Natural killer cell treated with Interleukin-12 subunit alpha and Interleukin-12 subunit beta and Interleukin-15 and Interleukin-18, amount 100 ng/mL, for 72 hours (primary cell): ENCODE measurements around the gene CTDP1. TPM values are rescaled to one million over a fixed set of nuclear protein-coding genes. Genes with fewer than 3 reads are reported as not detected.

Experiments used
- ATAC-seq, 2 donors: fragments of 150-1000 bp; cut with Tn5 transposase in 1 of 2; sonication (Bioruptor Pico), chemical (Tn5 transposase) in 1 of 2; 2 replicates each; pipeline ENCODE4 v1.10.0; 2021
- DNase-seq: peaks from one replicate; pipeline ENCODE4 v3.0.0; 2022; ENCODE audit warnings: low spot score
- H3K27ac Mint-ChIP-seq, 2 donors: 1 replicate in 1 of 2; 2 replicates in 1 of 2; pipeline ENCODE4 v1.8.0; 2022; ENCODE audit warnings: mixed read lengths in 2 of 2, mild to moderate bottlenecking in 1 of 2, moderate library complexity in 1 of 2
- H3K27me3 Mint-ChIP-seq, 2 donors: 1 replicate in 1 of 2; 2 replicates in 1 of 2; pipeline ENCODE4 v1.8.0; 2022; ENCODE audit warnings: mixed read lengths in 2 of 2
- H3K36me3 Mint-ChIP-seq: one replicate; pipeline ENCODE4 v1.8.0; 2022; ENCODE audit warnings: mixed read lengths
- H3K4me1 Mint-ChIP-seq, 2 donors: 1 replicate in 1 of 2; 2 replicates in 1 of 2; pipeline ENCODE4 v1.8.0; 2022; ENCODE audit warnings: low read depth in 2 of 2, mixed read lengths in 2 of 2, mild to moderate bottlenecking in 1 of 2
- H3K4me3 Mint-ChIP-seq: one replicate; pipeline ENCODE4 v1.8.0; 2022; ENCODE audit warnings: mixed read lengths
- H3K9me3 Mint-ChIP-seq: 2 replicates; pipeline ENCODE4 v1.8.0; 2022; ENCODE audit warnings: mixed read lengths
- total RNA-seq, 2 donors: library from RNA; stranded (reverse); gene quantifications; one replicate each; pipeline ENCODE4 v1.2.3, GENCODE V29; 2022

Gene CTDP1
- total RNA-seq, 2 donors from 2014 or later: 36.6 to 45.3 TPM

DNA sequence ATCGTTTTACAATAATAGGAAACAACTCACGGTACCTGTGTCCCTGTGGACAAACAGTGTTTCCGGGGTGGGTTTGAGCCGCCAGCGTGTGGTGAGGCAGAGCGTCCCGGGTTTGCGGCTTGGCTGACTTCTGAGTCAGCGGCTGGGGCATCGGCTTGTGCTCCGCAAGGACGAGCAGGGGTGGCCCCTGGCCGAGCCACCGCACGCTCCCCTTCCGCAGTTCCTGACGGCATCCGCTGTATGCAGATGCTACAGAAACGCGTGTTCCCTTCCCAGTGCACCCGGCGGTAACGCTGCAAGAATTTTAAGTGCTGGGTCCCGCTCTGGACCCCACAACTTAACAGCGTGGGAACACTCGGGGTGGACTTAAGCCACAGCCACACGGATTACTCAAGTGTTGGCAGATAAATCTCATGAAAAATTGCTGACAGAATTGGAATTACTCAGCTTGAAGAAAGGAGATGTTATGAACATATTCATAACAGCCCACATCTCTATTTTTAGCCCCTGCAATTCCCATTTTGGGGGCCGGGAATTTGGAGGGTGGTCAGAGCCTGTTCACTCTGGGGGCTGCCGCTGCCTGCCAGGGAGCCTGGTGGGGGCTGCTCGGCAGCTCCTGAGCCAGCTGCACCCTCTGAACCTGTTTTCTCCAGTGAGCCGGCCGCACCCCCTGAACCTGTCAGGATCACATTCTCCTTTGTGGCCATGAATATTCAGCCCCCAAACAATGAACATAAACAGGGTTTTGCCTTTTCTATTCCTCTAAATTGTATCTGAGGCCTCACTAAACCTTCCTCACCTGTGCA lies 105.6 kb downstream of the CTDP1 start:
- peaks cover 0 to 1% of the 10 kb centered on the region in 2 donors for H3K4me1 Mint-ChIP-seq
- no peak for ATAC-seq
- H3K4me3 Mint-ChIP-seq: no peak overlapping the region
- no peak for DNase-seq
- no peaks in the 10 kb centered on the region for H3K9me3 Mint-ChIP-seq
- H3K27ac Mint-ChIP-seq: no peak overlapping the region
- H3K36me3 Mint-ChIP-seq: no peaks in the 10 kb centered on the region
- peaks cover 11 to 17% of the 10 kb centered on the region in 2 donors for H3K27me3 Mint-ChIP-seq

DNA sequence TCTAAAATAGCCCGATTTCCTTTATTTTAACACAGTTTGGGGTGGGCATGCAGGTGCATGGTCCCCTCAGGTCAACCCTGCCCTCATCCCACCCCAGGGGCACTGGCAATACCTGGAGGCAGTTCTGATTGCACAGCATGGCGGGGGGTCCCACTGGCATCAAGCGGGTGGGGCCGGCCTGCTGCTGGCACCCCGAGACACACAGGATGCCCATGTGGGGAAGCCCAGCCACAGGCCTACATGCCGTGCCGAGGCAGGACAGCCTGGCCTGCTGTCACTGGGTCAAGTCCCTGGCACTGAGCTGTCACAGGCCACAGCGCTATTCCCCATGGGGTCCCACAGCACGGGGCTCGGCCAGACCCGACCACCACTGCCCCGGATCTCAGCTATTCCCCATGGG lies 106.2 kb downstream of the CTDP1 start:
- Mint-ChIP-seq H3K4me3 (no peak overlapping the region), H3K4me1 (peaks cover 0 to 3% of the 10 kb centered on the region in 2 donors), H3K9me3 (no peaks in the 10 kb centered on the region), H3K36me3 (no peaks in the 10 kb centered on the region), H3K27ac (no peak overlapping the region), H3K27me3 (peaks cover 18 to 23% of the 10 kb centered on the region in 2 donors)
- DNase-seq: no peak
- ATAC-seq: no peak

DNA sequence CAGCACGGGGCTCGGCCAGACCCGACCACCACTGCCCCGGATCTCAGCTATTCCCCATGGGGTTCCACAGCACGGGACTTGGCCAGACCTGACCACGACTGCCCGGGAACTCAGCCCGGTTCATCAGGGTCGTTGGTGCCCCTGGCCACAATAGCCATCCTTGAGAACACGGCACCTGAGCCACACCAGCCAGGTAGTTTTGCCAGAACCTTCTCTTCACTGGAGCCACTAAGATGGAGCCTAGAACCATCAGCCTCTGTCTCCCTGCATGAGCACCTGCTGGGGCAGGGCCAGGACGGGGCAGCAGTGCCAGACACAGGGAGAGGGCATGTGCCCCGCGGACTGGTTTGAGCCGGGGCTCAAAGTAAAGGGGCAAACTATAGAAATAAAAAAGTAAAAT lies 106.7 kb downstream of the CTDP1 start:
- Mint-ChIP-seq H3K9me3 (no peaks in the 10 kb centered on the region), H3K27ac (no peak overlapping the region), H3K36me3 (no peaks in the 10 kb centered on the region), H3K4me1 (peaks cover under 1 to 5% of the 10 kb centered on the region in 2 donors), H3K4me3 (no peak overlapping the region), H3K27me3 (peaks cover 23 to 28% of the 10 kb centered on the region in 2 donors)
- DNase-seq: no peak
- no peak for ATAC-seq

DNA sequence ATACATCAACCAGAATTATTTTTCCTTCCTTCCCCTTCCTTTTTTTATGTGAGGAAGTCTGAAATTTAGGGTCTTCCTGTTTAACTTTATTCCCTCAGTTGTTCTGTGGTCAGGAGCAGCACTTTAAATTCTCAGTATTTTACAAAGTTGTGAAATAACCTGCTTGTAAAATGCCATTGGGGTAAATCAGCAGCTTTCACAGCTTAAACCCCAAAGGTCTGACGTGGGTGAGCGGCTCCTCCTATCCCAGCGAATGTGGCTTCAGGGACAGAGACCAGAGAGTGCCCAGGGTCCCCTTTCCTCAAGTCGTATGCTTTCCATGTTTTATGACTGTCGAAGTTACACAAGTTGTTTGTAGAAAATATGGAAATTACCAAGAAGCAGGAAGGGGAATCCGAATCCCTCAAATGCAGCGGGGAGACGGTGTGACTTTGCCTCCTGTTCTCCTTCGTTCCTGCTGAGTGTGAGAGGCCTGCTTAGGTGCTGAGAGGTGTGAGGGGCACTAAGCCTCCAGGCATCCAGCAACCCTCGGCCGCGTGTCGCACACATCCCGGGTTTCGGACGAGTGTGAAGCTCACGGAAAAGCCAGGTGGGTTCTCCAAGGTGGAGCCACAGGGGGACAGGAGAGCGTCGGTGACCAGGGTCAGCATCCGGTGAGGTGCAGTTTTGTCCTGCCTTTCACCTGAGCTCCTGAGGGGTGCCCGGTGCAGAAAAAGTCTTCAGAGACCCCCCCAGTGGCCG lies 107.4 kb downstream of the CTDP1 start:
- Mint-ChIP-seq H3K27me3 (peaks cover 29 to 35% of the 10 kb centered on the region in 2 donors), H3K9me3 (no peaks in the 10 kb centered on the region), H3K27ac (no peak overlapping the region), H3K36me3 (no peaks in the 10 kb centered on the region), H3K4me1 (peaks cover 7 to 9% of the 10 kb centered on the region in 2 donors), H3K4me3 (no peak overlapping the region)
- no peak for DNase-seq
- no peak for ATAC-seq

DNA sequence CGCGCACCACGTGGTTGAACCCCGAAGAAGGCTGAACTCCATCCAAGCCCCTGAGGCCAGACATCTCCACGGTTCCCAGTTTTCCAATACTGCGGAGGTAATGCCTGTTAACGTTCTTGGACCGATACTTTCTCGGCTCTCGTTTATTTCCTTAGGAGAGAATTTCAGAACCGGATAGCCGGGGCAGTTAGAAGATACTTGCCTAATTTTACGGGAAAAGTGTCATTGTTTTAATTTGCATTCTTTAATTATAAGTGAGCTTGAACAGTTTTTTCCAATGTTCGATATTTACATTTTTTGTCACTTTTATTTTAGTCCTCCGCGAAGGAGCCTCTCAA lies 107.9 kb downstream of the CTDP1 start:
- Mint-ChIP-seq H3K4me3 (no peak overlapping the region), H3K27ac (no peak overlapping the region), H3K4me1 (peaks cover 9% of the 10 kb centered on the region in 2 donors), H3K27me3 (peaks cover 34 to 40% of the 10 kb centered on the region in 2 donors), H3K36me3 (no peaks in the 10 kb centered on the region), H3K9me3 (no peaks in the 10 kb centered on the region)
- ATAC-seq (no peak), DNase-seq (no peak)

DNA sequence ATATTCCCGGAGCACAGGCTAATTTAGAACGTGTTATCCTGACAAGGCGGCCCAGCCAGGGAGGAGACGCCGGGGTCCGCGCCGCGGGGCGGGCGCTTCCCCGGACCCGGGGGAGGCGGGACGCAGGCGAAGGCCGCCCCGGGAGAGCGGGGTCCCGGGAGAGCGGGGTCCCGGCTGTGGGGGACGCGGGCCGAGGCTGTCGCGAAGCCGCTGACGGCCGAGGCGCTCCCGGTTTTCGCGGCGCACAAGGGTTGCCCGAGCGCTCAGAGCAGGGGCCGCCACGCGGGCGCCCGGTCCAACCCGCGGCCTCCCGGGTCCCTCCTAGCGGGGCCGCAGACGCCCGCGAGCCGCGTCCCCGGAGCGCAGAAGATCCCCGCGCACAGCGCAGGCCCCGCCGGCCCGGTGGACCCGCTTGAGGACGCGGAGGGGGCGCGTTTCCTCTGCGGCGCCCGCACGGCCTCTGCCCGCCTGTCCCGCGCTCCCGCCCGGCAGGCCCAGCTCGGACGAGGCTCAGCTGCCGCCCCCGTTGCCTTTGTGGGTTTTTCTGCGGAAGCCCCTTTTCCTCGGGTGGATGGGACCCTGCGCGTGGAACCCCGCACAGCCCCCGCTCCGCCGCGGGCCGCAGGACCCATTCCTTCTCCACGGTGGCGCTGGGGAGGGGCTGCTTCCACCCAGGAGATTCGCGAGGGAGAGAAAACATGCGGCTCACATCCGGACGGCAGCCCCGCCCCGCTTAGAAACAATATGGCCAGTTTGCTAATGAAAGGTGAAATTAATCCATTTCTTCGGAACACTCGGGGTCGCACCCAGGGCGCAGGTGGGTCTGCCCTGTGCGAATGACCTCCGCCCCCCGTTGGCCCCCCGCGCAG lies 108.5 kb downstream of the CTDP1 start:
- ATAC-seq (no peak), DNase-seq (no peak)
- no peak overlapping the region for H3K27ac Mint-ChIP-seq
- peaks cover 34 to 40% of the 10 kb centered on the region in 2 donors for H3K27me3 Mint-ChIP-seq
- H3K9me3 Mint-ChIP-seq: no peaks in the 10 kb centered on the region
- H3K36me3 Mint-ChIP-seq: no peaks in the 10 kb centered on the region
- peaks cover 9% of the 10 kb centered on the region in 2 donors for H3K4me1 Mint-ChIP-seq
- H3K4me3 Mint-ChIP-seq: no peak overlapping the region

DNA sequence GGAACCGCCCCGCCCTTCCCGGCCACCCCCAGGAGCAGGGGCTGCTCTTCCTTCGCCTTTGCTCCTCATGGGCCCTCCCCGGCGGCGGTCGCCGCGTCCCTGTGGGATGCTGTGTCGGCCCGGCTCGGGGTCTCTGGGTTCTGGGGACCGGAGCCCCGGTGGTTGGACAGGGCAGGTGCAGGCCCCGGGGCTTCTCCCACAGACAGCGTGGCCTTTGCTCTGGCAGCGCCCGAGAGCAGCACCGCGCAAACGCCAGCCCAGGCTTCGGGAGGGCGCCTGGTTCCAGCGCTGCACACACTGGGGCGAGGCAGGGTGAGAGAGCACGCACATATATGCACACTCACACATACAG lies 109.1 kb downstream of the CTDP1 start:
- Mint-ChIP-seq H3K36me3 (no peaks in the 10 kb centered on the region), H3K4me1 (peaks cover 9% of the 10 kb centered on the region in 2 donors), H3K27ac (no peak overlapping the region), H3K9me3 (no peaks in the 10 kb centered on the region), H3K27me3 (peaks cover 34 to 42% of the 10 kb centered on the region in 2 donors), H3K4me3 (no peak overlapping the region)
- DNase-seq (no peak), ATAC-seq (peak in 1 of 2 donors; percentile 25)

DNA sequence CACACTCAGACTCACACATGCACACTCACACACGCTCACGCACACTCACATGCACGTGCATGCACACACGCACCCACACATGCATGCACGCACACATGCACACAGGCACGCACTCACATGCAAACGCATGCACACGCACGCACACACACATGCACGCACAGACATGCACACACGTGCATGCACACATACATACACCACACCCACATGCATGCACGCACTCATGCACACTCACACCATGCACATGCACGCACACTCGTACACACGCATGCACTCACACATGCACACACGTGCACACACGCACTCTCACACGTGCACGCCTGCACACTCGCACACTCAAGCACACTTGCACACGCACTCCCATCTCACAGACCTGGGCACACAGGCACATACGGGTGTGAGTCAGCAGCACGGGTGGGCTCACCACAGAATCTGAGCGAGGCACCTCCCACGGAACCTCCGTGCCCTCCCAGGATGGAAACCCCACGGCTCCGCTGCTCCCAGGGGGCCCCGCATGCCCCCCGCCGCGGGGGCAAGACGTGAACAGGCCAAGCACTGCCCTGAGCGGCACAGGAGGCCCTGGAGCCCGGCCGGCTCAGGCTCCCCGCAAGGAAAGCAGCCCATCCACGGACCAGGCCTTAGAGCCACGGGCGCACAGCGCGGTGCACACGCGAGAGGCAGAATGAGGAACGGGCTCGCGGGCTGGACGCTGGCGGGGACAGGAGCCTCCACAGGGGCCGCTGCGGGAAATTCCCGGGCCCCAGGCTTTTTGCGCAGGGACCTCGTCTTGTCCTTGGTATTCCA lies 109.7 kb downstream of the CTDP1 start:
- ATAC-seq: no peak
- Mint-ChIP-seq H3K4me1 (peaks cover 9% of the 10 kb centered on the region in 2 donors), H3K36me3 (no peaks in the 10 kb centered on the region), H3K27ac (no peak overlapping the region), H3K4me3 (no peak overlapping the region), H3K9me3 (no peaks in the 10 kb centered on the region), H3K27me3 (peaks cover 40 to 42% of the 10 kb centered on the region in 2 donors)
- DNase-seq: no peak

DNA sequence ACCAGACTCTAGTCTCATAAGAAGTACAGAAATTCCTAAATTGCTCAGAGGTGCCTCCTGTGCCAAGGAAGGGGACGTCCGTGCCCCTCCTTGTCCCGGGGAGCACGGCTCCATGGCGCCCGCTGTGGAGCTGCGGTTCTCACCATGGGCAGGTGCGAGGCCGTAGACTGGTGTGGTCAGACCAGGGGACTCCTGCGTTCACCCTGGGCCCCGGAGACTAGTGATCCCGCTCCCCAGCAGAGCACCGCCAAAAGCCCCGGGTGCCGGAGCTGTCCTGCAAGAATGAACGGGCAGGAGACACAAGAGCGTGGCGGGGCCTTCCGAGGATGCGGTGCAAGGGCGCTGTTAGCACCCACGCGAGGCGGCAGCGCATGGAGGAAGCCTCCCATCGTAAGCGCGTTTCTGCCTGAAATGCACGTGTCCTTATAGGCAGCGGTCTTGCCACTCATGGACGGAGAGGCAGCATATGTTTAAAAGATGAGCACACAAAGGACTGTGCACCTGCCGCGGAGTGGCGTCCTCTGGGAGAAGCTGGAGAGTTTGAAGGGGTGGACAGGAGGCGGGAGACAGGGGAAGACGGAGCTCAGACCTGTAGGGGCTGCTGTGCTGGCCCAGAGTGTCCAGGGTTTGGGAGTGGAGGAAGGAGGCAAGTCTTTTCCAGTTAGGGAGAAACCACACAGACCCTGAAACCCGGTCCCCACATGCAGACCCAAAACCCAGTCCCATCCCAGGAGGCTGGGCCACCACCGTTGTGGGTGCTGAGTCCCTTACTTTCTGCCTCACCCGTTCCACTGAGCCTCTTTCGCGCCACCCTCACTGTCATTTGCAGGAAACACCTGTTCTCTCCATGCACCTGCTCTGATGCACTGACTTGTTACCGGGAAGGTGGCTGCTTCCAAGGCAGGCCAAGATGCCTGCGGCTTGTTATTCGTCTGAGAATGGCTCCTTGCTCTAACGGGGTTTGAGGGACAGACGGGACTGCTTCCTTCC lies 110.6 kb downstream of the CTDP1 start:
- peaks cover 9% of the 10 kb centered on the region in 2 donors for H3K4me1 Mint-ChIP-seq
- no peaks in the 10 kb centered on the region for H3K36me3 Mint-ChIP-seq
- no peak overlapping the region for H3K27ac Mint-ChIP-seq
- H3K4me3 Mint-ChIP-seq: no peak overlapping the region
- H3K9me3 Mint-ChIP-seq: no peaks in the 10 kb centered on the region
- no peak for ATAC-seq
- DNase-seq: no peak
- H3K27me3 Mint-ChIP-seq: peaks cover 49 to 51% of the 10 kb centered on the region in 2 donors

DNA sequence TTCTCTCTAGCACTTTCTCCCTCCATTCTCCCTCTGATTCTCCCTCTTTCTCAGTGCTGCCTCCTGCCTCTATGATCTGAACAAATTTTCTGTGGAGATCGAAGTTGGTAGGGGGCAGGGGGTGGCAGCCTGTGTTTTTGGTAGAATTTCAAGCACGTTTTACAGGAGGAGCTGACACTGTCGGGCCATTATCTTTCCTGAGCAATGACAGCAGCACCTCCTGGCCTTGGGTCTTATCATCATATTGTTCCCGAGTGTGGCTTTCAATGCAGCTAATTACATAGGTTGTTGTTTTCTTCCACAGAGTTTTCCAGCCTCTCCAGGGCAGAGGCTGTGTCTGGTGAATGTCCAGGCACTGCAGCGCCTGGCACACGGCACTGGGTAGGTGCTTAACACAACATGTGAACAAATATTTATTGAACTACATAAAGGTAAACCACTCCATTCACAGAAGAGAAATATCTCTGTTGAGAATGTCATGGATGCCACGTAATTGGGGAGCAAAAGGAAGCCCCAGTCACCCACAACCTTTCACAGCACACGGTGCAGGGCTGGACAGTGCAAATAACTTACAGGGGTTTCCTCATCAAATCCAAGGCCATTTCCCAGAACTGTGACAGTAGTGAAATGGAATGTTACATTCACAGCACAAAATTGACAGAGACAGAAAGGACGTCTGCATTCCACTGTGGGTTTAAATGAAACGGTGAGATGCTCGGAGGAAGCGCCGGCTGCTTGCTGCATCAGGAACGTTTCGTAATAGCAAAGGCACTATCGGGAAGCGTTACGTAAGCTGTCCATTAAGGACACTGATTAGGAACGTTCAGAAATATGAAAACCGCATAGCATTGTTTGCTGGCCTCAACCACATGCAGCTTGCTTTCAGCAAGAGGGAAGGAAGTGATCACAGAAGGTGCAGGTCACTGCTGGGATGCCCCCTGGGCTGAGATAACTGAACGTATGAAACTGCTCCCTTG lies 111.7 kb downstream of the CTDP1 start:
- Mint-ChIP-seq H3K36me3 (no peaks in the 10 kb centered on the region), H3K4me3 (peak overlapping the region; percentile 4), H3K4me1 (peaks cover 9% of the 10 kb centered on the region in 2 donors), H3K27me3 (peaks cover 53% of the 10 kb centered on the region in 2 donors), H3K9me3 (no peaks in the 10 kb centered on the region), H3K27ac (no peak overlapping the region)
- DNase-seq (no peak), ATAC-seq (peak; percentile 50 to 59)

DNA sequence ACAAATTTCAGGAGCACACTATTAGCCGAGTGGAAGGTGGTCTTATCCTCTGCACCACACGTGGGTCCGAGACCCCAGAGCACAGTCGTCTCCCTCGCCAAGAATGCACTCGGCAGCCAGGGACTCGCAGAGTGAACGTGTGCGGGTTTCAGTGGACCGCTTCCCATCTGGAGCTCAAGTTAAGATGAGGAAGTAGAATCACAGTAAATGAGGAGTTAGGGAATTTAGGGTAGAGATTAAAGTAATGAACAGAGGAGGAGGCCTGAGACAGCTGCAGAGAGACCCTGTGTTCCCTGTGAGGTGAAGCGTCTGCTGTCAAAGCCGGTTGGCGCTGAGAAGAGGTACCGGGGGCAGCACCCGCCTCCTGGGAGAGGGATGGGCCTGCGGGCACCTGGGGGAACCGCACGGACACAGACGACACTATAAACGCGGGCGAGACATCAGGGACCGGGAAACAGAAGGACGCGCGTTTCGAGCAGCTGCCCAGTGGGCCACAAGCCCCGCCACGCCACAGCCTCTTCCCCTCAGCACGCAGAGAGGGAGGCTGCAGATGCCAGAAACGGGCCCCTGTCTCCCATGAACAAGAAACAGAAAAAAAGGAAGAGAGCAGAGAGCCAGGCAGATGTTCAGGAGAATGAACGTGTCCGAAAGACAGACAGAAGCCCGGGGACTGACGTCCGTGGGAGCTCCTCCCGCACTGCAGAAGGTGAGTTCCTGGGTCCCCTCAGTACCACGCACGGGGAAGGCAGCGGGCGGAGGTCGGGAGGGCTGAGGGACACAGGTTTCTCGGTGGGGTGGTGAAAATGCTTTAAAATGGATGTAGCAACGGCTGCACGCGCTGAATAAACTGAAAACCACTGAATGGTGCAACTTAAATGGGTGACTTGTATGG lies 112.7 kb downstream of the CTDP1 start:
- peak overlapping the region; percentile 4 for H3K4me3 Mint-ChIP-seq
- H3K27me3 Mint-ChIP-seq: peaks cover 50 to 56% of the 10 kb centered on the region in 2 donors
- peaks cover 4% of the 10 kb centered on the region for H3K36me3 Mint-ChIP-seq
- H3K4me1 Mint-ChIP-seq: peaks cover 12% of the 10 kb centered on the region in 2 donors
- ATAC-seq (no peak), DNase-seq (no peak)
- H3K27ac Mint-ChIP-seq: no peak overlapping the region
- no peaks in the 10 kb centered on the region for H3K9me3 Mint-ChIP-seq
